ENCODE results near the gene C1orf122. TPM values are rescaled to one million over a fixed set of nuclear protein-coding genes. Genes with fewer than 3 reads are reported as not detected.

Gene C1orf122
- total RNA-seq, 1 experiment from 2014 or later, result 77.2 TPM

DNA sequence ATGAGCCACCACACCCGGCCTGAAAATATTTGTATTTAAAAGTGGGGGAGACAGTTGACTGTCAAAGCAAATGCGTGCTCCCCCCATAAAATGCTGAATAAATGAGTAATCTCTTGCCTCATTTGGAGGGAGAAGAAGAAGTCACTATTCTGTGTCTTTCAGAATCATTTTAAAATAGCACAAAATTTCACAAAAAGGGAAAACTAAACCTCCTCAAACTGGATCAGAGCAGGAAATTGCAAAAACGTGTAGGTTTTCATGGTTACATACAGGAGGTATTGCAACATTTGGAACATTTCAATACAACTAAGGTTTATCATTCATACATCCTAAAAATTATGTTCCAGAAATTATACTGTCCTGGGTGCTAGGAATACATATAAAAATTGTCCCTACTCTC, 38.2 kb downstream of the C1orf122 start:
- BruUV-seq (replicated peaks), result no TSS peak
- H3K9me3 ChIP-seq (ENCODE audit: control insufficient read depth, insufficient read depth, low read depth, low read length), result no peaks in the 10 kb centered on the region

GRCh38 chr1:37846647-37847339, 39.2 kb downstream of the C1orf122 start:
- no peaks in the 10 kb centered on the region for H3K4me1 ChIP-seq (ENCODE audit: control insufficient read depth, insufficient read depth, low read length)
- no peaks in the 10 kb centered on the region for H3K9me3 ChIP-seq (ENCODE audit: control insufficient read depth, insufficient read depth, low read depth, low read length)
- peaks cover 2% of the 10 kb centered on the region; the same call in 1 of the 2 replicates for H3K36me3 ChIP-seq (ENCODE audit: control insufficient read depth, insufficient read depth, low read length)
- CTCF ChIA-PET, result no interaction called here
- intact Hi-C loops (cut with micrococcal nuclease; ENCODE audit: unreplicated experiment) (no loop called here), in situ Hi-C loops (cut with HindIII; ENCODE audit: low pct_unique_long_range_greater_than_20kb, low sequenced_read_pairs) (no loop called here)
- H3K4me3 ChIP-seq (ENCODE audit: low read depth in 2 of 2, low read length in 2 of 2), result no peak overlapping the region
- ATAC-seq (no peak), DNase-seq (ENCODE audit: low read depth, low spot score) (no peak)
- TF ChIP-seq TCF7L2 (IDR thresholded peaks at IDR 0.05; ENCODE audit: low read depth, low read length) (no peak), SIN3A (IDR thresholded peaks at IDR 0.05; ENCODE audit: borderline replicate concordance, insufficient read depth, low read depth, low read length) (no peak), POLR2AphosphoS5 (IDR thresholded peaks at IDR 0.05; ENCODE audit: low read depth, low read length) (no peak), CTCF (IDR thresholded peaks at IDR 0.05) (no peak)
- TF ChIP-seq, protein P1, sequence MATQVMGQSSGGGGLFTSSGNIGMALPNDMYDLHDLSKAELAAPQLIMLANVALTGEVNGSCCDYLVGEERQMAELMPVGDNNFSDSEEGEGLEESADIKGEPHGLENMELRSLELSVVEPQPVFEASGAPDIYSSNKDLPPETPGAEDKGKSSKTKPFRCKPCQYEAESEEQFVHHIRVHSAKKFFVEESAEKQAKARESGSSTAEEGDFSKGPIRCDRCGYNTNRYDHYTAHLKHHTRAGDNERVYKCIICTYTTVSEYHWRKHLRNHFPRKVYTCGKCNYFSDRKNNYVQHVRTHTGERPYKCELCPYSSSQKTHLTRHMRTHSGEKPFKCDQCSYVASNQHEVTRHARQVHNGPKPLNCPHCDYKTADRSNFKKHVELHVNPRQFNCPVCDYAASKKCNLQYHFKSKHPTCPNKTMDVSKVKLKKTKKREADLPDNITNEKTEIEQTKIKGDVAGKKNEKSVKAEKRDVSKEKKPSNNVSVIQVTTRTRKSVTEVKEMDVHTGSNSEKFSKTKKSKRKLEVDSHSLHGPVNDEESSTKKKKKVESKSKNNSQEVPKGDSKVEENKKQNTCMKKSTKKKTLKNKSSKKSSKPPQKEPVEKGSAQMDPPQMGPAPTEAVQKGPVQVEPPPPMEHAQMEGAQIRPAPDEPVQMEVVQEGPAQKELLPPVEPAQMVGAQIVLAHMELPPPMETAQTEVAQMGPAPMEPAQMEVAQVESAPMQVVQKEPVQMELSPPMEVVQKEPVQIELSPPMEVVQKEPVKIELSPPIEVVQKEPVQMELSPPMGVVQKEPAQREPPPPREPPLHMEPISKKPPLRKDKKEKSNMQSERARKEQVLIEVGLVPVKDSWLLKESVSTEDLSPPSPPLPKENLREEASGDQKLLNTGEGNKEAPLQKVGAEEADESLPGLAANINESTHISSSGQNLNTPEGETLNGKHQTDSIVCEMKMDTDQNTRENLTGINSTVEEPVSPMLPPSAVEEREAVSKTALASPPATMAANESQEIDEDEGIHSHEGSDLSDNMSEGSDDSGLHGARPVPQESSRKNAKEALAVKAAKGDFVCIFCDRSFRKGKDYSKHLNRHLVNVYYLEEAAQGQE (IDR thresholded peaks at IDR 0.05; ENCODE audit: insufficient read depth in 1 of 2, low read depth in 2 of 2, low read length in 1 of 2), result no peak
- H3K27ac ChIP-seq (ENCODE audit: low read length), result no peak overlapping the region
- POLR2A ChIA-PET, result interaction anchor here (0.6 kb wide), 1 partner anchor 48 kb away, joined by 6 read pairs; no protein-coding TSS in a partner anchor
- BruUV-seq (replicated peaks), result no TSS peak
- H3K27me3 ChIP-seq (ENCODE audit: control insufficient read depth, insufficient read depth, low read length), result no peaks in the 10 kb centered on the region

More for the DNA sequence above, 38.2 kb downstream of the C1orf122 start:
- DNase-seq (ENCODE audit: low read depth, low spot score) (no peak), ATAC-seq (no peak)
- H3K4me3 ChIP-seq (ENCODE audit: low read depth in 2 of 2, low read length in 2 of 2), result no peak overlapping the region
- no peak for TF ChIP-seq TCF7L2 (IDR thresholded peaks at IDR 0.05; ENCODE audit: low read depth, low read length)
- no peak for TF ChIP-seq SIN3A (IDR thresholded peaks at IDR 0.05; ENCODE audit: borderline replicate concordance, insufficient read depth, low read depth, low read length)
- TF ChIP-seq, protein P1 (IDR thresholded peaks at IDR 0.05; ENCODE audit: insufficient read depth in 1 of 2, low read depth in 2 of 2, low read length in 1 of 2), result no peak
- TF ChIP-seq POLR2AphosphoS5 (IDR thresholded peaks at IDR 0.05; ENCODE audit: low read depth, low read length), result no peak
- no peak for TF ChIP-seq CTCF (IDR thresholded peaks at IDR 0.05)
- H3K4me1 ChIP-seq (ENCODE audit: control insufficient read depth, insufficient read depth, low read length), result no peaks in the 10 kb centered on the region
- intact Hi-C loops (cut with micrococcal nuclease; ENCODE audit: unreplicated experiment), result no loop called here
- H3K27me3 ChIP-seq (ENCODE audit: control insufficient read depth, insufficient read depth, low read length), result no peaks in the 10 kb centered on the region
- H3K36me3 ChIP-seq (ENCODE audit: control insufficient read depth, insufficient read depth, low read length), result peaks cover under 1% of the 10 kb centered on the region; the same call in 1 of the 2 replicates
- no peak overlapping the region for H3K27ac ChIP-seq (ENCODE audit: low read length)
- CTCF ChIA-PET, result no interaction called here
- in situ Hi-C loops (cut with HindIII; ENCODE audit: low pct_unique_long_range_greater_than_20kb, low sequenced_read_pairs), result no loop called here
- POLR2A ChIA-PET, result no interaction called here

All from Panc1 (cell line).